GM10847 (cell line): ENCODE results near the gene EML6.

ENCODE experiments used
- POLR2A ChIP-seq: IDR thresholded peaks from 2 replicates; pipeline ENCODE4 v1.6.1; 2011; ENCODE audit not compliant: insufficient read length; ENCODE audit errors: extremely low read depth

Gene EML6

GRCh38 chr2:54941248-54941984 lies 218.0 kb downstream of the EML6 start:
- TF ChIP-seq POLR2A = no peak

GRCh38 chr2:54942373-54942772 lies 218.9 kb downstream of the EML6 start:
- no peak for TF ChIP-seq POLR2A

GRCh38 chr2:54944724-54945326 lies 221.4 kb downstream of the EML6 start:
- TF ChIP-seq POLR2A = no peak

- TF ChIP-seq POLR2A = no peak
These were observed 222.1 kb downstream of the EML6 start for GRCh38 chr2:54945391-54946219.

GRCh38 chr2:54946220-54946805 lies 222.9 kb downstream of the EML6 start:
- no peak for TF ChIP-seq POLR2A

GRCh38 chr2:54947136-54947535 lies 223.7 kb downstream of the EML6 start:
- no peak for TF ChIP-seq POLR2A

GRCh38 chr2:54947646-54948045 lies 224.2 kb downstream of the EML6 start:
- no peak for TF ChIP-seq POLR2A

- TF ChIP-seq POLR2A = no peak
These were observed 224.7 kb downstream of the EML6 start for GRCh38 chr2:54948120-54948519.

- TF ChIP-seq POLR2A = no peak
These were observed 226.0 kb downstream of the EML6 start for GRCh38 chr2:54949431-54949830.

- TF ChIP-seq POLR2A = no peak
These were observed 227.3 kb downstream of the EML6 start for GRCh38 chr2:54950811-54951210.

GRCh38 chr2:54952425-54952824 lies 229.0 kb downstream of the EML6 start:
- no peak for TF ChIP-seq POLR2A

GRCh38 chr2:54952978-54953456 lies 229.6 kb downstream of the EML6 start:
- TF ChIP-seq POLR2A = no peak

GRCh38 chr2:54954158-54954557 lies 230.7 kb downstream of the EML6 start:
- no peak for TF ChIP-seq POLR2A

GRCh38 chr2:54954705-54955357 lies 231.4 kb downstream of the EML6 start:
- TF ChIP-seq POLR2A = no peak

GRCh38 chr2:54955358-54956110 lies 232.1 kb downstream of the EML6 start:
- TF ChIP-seq POLR2A = no peak

- TF ChIP-seq POLR2A = no peak
These were observed 232.7 kb downstream of the EML6 start for GRCh38 chr2:54956111-54956627.
